ENCODE results near the gene KRT27. TPM values are rescaled to one million over a fixed set of nuclear protein-coding genes. Genes with fewer than 3 reads are reported as not detected.
"Not testable (repeated sequence)": the region's sequence is repeated elsewhere in the genome, so short reads cannot be mapped to it uniquely, and the experiment has no call there.

The KRT27 gene
- total RNA-seq, 1 experiment from 2014 or later, result not detected

DNA sequence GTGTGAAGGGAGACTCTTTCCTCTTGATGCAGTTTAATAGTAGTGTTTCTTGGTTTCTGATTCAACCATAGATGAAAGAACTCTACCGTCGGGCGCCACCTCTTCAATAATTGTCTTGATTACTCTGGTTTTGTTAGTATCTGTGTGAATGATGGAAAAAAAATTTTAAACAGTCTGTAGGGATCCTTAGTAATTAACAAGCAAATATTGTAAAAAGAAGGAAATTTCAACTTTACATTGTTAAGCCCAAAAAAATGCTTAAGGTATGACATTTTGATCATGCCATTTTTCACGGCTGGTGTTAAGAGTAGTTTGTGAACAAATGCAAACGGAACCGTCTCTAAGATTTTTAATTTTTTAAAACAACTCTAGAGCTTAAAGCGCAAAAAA, 36.0 kb upstream of the KRT27 start:
- Mint-ChIP-seq H3K27ac (ENCODE audit: unreplicated experiment) (peak overlapping the region; percentile 92), H3K4me1 (ENCODE audit: low read depth, unreplicated experiment) (peaks cover 31% of the 10 kb centered on the region), H3K27me3 (ENCODE audit: unreplicated experiment) (no peaks in the 10 kb centered on the region), H3K36me3 (ENCODE audit: insufficient read depth, unreplicated experiment) (peaks cover 38% of the 10 kb centered on the region), H3K9me3 (ENCODE audit: low read depth, unreplicated experiment) (no peaks in the 10 kb centered on the region), H3K4me3 (ENCODE audit: low read depth, unreplicated experiment) (peak overlapping the region; percentile 80)
- TF ChIP-seq, protein P1, sequence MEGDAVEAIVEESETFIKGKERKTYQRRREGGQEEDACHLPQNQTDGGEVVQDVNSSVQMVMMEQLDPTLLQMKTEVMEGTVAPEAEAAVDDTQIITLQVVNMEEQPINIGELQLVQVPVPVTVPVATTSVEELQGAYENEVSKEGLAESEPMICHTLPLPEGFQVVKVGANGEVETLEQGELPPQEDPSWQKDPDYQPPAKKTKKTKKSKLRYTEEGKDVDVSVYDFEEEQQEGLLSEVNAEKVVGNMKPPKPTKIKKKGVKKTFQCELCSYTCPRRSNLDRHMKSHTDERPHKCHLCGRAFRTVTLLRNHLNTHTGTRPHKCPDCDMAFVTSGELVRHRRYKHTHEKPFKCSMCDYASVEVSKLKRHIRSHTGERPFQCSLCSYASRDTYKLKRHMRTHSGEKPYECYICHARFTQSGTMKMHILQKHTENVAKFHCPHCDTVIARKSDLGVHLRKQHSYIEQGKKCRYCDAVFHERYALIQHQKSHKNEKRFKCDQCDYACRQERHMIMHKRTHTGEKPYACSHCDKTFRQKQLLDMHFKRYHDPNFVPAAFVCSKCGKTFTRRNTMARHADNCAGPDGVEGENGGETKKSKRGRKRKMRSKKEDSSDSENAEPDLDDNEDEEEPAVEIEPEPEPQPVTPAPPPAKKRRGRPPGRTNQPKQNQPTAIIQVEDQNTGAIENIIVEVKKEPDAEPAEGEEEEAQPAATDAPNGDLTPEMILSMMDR (IDR thresholded peaks at IDR 0.05; ENCODE audit: unreplicated experiment), result no peak
- intact Hi-C loops (cut with micrococcal nuclease; ENCODE audit: unreplicated experiment), result loop anchor here (1.0 to 2.0 kb wide), 3 partner anchors 32 to 926 kb away; no protein-coding TSS in a partner anchor
- TSS peak; percentile 98 for BruUV-seq (replicated peaks)
- CTCF ChIA-PET, result interaction anchor here (0.5 to 2.9 kb wide), 47 partner anchors 9 to 1196 kb away, joined by 3 to 31 read pairs (median 4); partner anchors contain the start of genes MIEN1, PSMD3 and TOP2A
- no peak for DNase-seq

DNA sequence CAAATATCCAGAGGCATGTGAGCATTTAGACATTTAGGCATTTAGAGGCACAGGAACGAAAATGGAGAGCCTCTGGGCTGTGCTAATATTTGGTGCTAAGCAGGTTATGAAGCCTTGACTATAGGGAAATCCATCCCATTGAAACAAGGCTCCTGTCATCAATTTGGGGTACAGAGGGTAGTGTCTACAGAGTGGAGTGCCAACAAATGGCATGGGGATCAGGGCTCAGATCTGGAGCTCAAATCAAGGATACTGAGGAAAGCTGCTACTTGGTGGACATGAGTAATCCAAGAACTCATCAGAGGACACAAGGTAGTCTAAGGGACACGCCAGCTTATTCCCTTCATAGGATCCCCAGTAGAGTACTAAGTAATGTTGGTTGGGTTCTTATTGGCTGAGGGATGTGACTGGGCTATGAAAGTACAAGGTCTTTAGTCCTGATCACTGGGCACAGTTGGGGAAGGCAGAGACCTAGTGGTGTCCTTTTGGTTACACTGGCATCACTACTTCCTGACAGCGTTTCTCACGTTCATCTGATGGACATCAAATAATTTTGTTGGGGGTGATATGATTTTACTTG, 34.8 kb upstream of the KRT27 start:
- peaks cover 8% of the 10 kb centered on the region for H3K27me3 Mint-ChIP-seq (ENCODE audit: unreplicated experiment)
- TF ChIP-seq, protein P1 (IDR thresholded peaks at IDR 0.05; ENCODE audit: unreplicated experiment), result no peak
- H3K36me3 Mint-ChIP-seq (ENCODE audit: insufficient read depth, unreplicated experiment), result peaks cover 38% of the 10 kb centered on the region
- no peak for DNase-seq
- H3K27ac Mint-ChIP-seq (ENCODE audit: unreplicated experiment), result peak overlapping the region; percentile 92
- H3K4me3 Mint-ChIP-seq (ENCODE audit: low read depth, unreplicated experiment), result peak overlapping the region; percentile 80
- no peaks in the 10 kb centered on the region for H3K9me3 Mint-ChIP-seq (ENCODE audit: low read depth, unreplicated experiment)
- CTCF ChIA-PET, result interaction anchor here (0.7 to 2.9 kb wide), 6 partner anchors 29 to 1198 kb away, joined by 3 to 31 read pairs (median 8); no protein-coding TSS in a partner anchor
- intact Hi-C loops (cut with micrococcal nuclease; ENCODE audit: unreplicated experiment), result no loop called here
- peaks cover 31% of the 10 kb centered on the region for H3K4me1 Mint-ChIP-seq (ENCODE audit: low read depth, unreplicated experiment)
- no TSS peak for BruUV-seq (replicated peaks)

DNA sequence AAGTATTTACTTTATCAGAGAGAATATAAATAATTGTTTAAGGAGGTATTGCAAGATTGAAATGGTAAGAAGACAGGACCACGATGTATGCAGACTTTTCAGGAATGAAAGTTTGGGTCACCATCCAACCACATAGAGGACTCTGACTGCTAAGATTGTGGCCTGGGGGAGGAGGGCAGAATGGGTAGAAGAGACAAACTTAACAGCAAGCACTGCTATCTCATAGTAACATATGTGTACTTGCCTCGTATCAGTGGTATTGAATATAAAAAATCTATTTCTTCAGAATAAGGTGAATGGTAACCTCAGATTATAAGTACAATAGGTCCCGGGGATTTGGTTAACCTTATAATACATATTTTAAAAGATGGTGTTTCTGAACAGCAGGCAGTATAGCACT, 34.2 kb upstream of the KRT27 start:
- DNase-seq, result no peak
- Mint-ChIP-seq H3K27me3 (ENCODE audit: unreplicated experiment) (peaks cover 14% of the 10 kb centered on the region), H3K4me1 (ENCODE audit: low read depth, unreplicated experiment) (peaks cover 32% of the 10 kb centered on the region), H3K9me3 (ENCODE audit: low read depth, unreplicated experiment) (no peaks in the 10 kb centered on the region), H3K27ac (ENCODE audit: unreplicated experiment) (no peak overlapping the region), H3K36me3 (ENCODE audit: insufficient read depth, unreplicated experiment) (peaks cover 38% of the 10 kb centered on the region), H3K4me3 (ENCODE audit: low read depth, unreplicated experiment) (no peak overlapping the region)
- intact Hi-C loops (cut with micrococcal nuclease; ENCODE audit: unreplicated experiment), result no loop called here
- CTCF ChIA-PET, result interaction anchor here (0.7 to 2.2 kb wide), 4 partner anchors 43 to 1198 kb away, joined by 3 to 28 read pairs (median 4); no protein-coding TSS in a partner anchor
- TF ChIP-seq, protein P1 (IDR thresholded peaks at IDR 0.05; ENCODE audit: unreplicated experiment), result no peak
- no TSS peak for BruUV-seq (replicated peaks)

DNA sequence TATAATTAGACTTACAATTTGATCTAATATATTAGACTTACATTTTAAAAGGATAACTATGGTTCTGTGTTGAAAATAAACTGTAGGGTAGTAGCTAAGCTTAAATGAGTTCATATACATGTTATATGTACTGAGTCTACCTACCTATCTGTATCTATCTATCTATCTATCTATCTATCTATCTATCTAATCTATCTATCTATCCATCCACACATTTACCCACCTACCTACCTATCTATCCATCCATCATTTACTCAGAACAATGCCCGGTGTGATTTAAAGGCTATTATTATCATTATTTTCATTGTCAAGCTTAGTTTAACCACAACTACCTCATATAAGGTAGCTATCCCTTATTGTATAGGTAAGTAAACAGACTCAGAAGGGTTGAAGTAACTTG, 33.0 kb upstream of the KRT27 start:
- intact Hi-C loops (cut with micrococcal nuclease; ENCODE audit: unreplicated experiment), result no loop called here
- Mint-ChIP-seq H3K9me3 (ENCODE audit: low read depth, unreplicated experiment) (no peaks in the 10 kb centered on the region), H3K27me3 (ENCODE audit: unreplicated experiment) (peaks cover 24% of the 10 kb centered on the region), H3K4me1 (ENCODE audit: low read depth, unreplicated experiment) (peaks cover 34% of the 10 kb centered on the region), H3K4me3 (ENCODE audit: low read depth, unreplicated experiment) (no peak overlapping the region), H3K36me3 (ENCODE audit: insufficient read depth, unreplicated experiment) (peaks cover 38% of the 10 kb centered on the region), H3K27ac (ENCODE audit: unreplicated experiment) (no peak overlapping the region)
- BruUV-seq (replicated peaks), result no TSS peak
- no peak for DNase-seq
- TF ChIP-seq, protein P1 (IDR thresholded peaks at IDR 0.05; ENCODE audit: unreplicated experiment), result no peak
- CTCF ChIA-PET, result interaction anchor here (0.6 to 2.2 kb wide), 8 partner anchors 9 to 167 kb away, joined by 3 to 28 read pairs (median 4); partner anchors contain the start of gene SMARCE1

DNA sequence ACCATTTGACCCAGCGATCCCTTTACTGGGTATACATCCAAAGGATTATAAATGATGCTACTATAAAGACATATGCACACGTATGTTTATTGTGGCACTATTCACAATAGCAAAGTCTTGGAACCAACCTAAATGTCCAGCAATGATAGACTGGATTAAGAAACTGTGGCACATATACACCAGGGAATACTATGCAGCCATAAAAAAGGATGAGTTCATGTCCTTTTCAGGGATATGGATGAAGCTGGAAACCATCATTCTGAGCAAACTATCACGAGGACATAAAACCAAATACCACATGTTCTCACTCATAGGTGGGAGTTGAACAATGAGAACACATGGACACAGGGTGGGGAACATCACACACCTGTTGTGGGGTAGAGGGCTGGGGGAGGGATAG, 32.3 kb upstream of the KRT27 start:
- peaks cover 32% of the 10 kb centered on the region for H3K36me3 Mint-ChIP-seq (ENCODE audit: insufficient read depth, unreplicated experiment)
- H3K27me3 Mint-ChIP-seq (ENCODE audit: unreplicated experiment), result peaks cover 24% of the 10 kb centered on the region
- H3K4me3 Mint-ChIP-seq (ENCODE audit: low read depth, unreplicated experiment); H3K9me3 Mint-ChIP-seq (ENCODE audit: low read depth, unreplicated experiment); BruUV-seq (replicated peaks); intact Hi-C loops (cut with micrococcal nuclease; ENCODE audit: unreplicated experiment); DNase-seq; H3K27ac Mint-ChIP-seq (ENCODE audit: unreplicated experiment): not testable (repeated sequence)
- H3K4me1 Mint-ChIP-seq (ENCODE audit: low read depth, unreplicated experiment), result peaks cover 34% of the 10 kb centered on the region
- CTCF ChIA-PET, result interaction anchor here (1.1 to 2.2 kb wide), 3 partner anchors 8 to 147 kb away, joined by 4 to 28 read pairs (median 5); no protein-coding TSS in a partner anchor

Measured in Calu3 (cell line).